Esophagus squamous epithelium (tissue), 4 donors: ENCODE results near the gene PDE7B.

Source experiments
- CTCF ChIP-seq, 6 experiments: fragments of 450-650 bp in 4 of 6; fragments of 200-600 bp in 2 of 6; sonication (generic) in 2 of 6; IDR thresholded peaks; one replicate each; pipeline ENCODE4 v1.5.1; 2016 to 2019; ENCODE audit warnings: antibody characterized with exemption in 6 of 6, mild to moderate bottlenecking in 4 of 6, moderate library complexity in 4 of 6
- POLR2A ChIP-seq, 4 donors: fragments of 450-650 bp; IDR thresholded peaks; one replicate each; pipeline ENCODE4 v1.6.1; 2017; ENCODE audit warnings: antibody characterized with exemption in 4 of 4, mild to moderate bottlenecking in 4 of 4, moderate library complexity in 3 of 4

GRCh38 chr6:136137008-136137692 is 285.6 kb downstream of the PDE7B start:
- TF ChIP-seq CTCF (IDR thresholded peaks at IDR 0.05), result no peak
- no peak for TF ChIP-seq POLR2A (IDR thresholded peaks at IDR 0.05)
